IgD-negative memory B cell (primary cell): ENCODE measurements around the gene MALL. TPM values are rescaled to one million over a fixed set of nuclear protein-coding genes. Genes with fewer than 3 reads are reported as not detected.
A peak's percentile ranks its signal among the peaks of the same experiment; 100 is the strongest.
"Not testable (repeated sequence)": the region's sequence is repeated elsewhere in the genome, so short reads cannot be mapped to it uniquely, and the experiment has no call there.

Source experiments
- H3K27ac Mint-ChIP-seq, 3 donors: one replicate each; pipeline ENCODE4 v1.8.0; 2020 to 2022; ENCODE audit warnings: mild to moderate bottlenecking in 3 of 3, mixed read lengths in 3 of 3, moderate library complexity in 1 of 3
- H3K27me3 Mint-ChIP-seq: one replicate; pipeline ENCODE4 v1.8.0; 2021; ENCODE audit warnings: mixed read lengths
- H3K36me3 Mint-ChIP-seq: one replicate; pipeline ENCODE4 v1.8.0; 2020; ENCODE audit warnings: mild to moderate bottlenecking, mixed read lengths
- H3K4me1 Mint-ChIP-seq, 3 donors: one replicate each; pipeline ENCODE4 v1.8.0; 2020 to 2022; ENCODE audit warnings: mixed read lengths in 3 of 3, mild to moderate bottlenecking in 1 of 3
- H3K4me3 Mint-ChIP-seq, 4 donors: one replicate each; pipeline ENCODE4 v1.8.0; 2020 to 2022; ENCODE audit warnings: mild to moderate bottlenecking in 4 of 4, mixed read lengths in 4 of 4, moderate library complexity in 3 of 4
- H3K9me3 Mint-ChIP-seq, 3 donors: one replicate each; pipeline ENCODE4 v1.8.0; 2020 to 2021; ENCODE audit warnings: mixed read lengths in 3 of 3, mild to moderate bottlenecking in 1 of 3
- polyA plus RNA-seq: library from polyadenylated mRNA; unstranded; fragments of 300-500 nt; fragmentation: Illumina TruSeq; gene quantifications from one replicate; pipeline ENCODE4 v1.2.3, GENCODE V29; 2021

The MALL gene
- not detected for polyA plus RNA-seq

- peaks cover 4% of the 10 kb centered on the region for H3K36me3 Mint-ChIP-seq
- H3K4me1 Mint-ChIP-seq, result peaks cover 0 to 3% (median 0%) of the 10 kb centered on the region in 3 donors
- H3K27me3 Mint-ChIP-seq, result peaks cover 29% of the 10 kb centered on the region
- no peak within 1 kb of the TSS for H3K27ac Mint-ChIP-seq
- peaks cover 0 to 3% (median 3%) of the 10 kb centered on the region in 3 donors for H3K9me3 Mint-ChIP-seq
- peak within 1 kb of the TSS in 1 of 4 donors; percentile 67 for H3K4me3 Mint-ChIP-seq
Measured at GRCh38 chr2:110115291-110116032, at the start of gene MALL. Gene MALL (minus strand): TSS chr2:110115822. CDS start chr2:110115792, 30 bp downstream.

DNA sequence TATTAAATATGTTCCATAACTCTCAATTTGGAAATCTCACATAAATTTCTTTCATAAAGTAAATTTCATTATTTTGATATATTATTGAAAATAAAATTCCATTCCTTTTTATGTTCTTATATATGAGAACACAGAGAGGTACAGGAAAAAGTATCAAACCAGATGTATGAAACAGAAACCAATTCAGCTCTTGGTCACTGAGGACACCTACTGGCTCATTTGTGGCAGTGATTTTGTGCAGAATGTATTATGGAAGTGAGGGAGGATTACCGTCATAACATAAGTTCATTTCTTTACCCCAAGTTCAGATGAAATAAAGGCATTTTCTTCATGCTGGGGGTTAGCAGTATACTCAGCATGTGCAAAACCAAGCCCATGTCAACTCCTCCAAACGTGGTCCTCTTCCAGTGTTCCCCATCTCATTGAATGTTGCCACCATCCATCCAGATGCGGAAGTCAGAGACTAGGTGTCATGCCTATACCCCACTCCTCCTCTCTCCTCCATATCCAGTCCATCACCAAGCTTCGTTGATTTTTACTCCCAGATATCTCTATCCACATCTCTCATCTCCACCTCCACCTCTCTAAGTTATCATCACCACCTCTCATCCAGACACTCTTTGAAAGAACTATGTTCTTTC lies 41.7 kb upstream of the MALL start:
- no peak overlapping the region for H3K27ac Mint-ChIP-seq

GRCh38 chr2:110154828-110155227 lies 39.2 kb upstream of the MALL start:
- not testable (repeated sequence) for H3K36me3 Mint-ChIP-seq, H3K27me3 Mint-ChIP-seq, H3K4me1 Mint-ChIP-seq, H3K27ac Mint-ChIP-seq, H3K4me3 Mint-ChIP-seq
- peaks cover 2 to 15% (median 8%) of the 10 kb centered on the region in 3 donors for H3K9me3 Mint-ChIP-seq

More for the DNA sequence above, 41.7 kb upstream of the MALL start:
- Mint-ChIP-seq H3K27me3 (no peaks in the 10 kb centered on the region), H3K4me3 (no peak overlapping the region), H3K4me1 (peaks cover 0 to 7% (median 0%) of the 10 kb centered on the region in 3 donors), H3K9me3 (peaks cover 2 to 15% (median 8%) of the 10 kb centered on the region in 3 donors), H3K36me3 (no peaks in the 10 kb centered on the region)

DNA sequence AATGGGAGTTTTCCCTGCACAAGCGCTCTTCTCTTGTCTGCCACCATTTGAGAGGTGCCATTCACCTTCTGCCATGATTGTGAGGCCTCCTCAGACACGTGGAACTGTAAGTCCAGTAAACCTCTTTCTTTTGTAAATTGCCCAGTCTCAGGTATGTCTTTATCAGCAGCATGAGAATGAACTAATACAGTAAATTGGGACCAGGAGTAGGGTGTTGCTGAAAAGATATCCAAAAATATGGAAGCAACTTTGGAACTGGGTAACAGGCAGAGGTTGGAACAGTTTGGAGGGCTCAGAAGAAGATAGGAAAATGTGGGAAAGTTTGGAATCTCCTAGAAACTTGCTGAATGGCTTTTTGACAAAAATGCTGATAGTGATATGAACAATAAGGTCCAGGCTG lies 38.6 kb upstream of the MALL start:
- H3K27me3 Mint-ChIP-seq, H3K36me3 Mint-ChIP-seq, H3K4me1 Mint-ChIP-seq, H3K27ac Mint-ChIP-seq, H3K4me3 Mint-ChIP-seq: not testable (repeated sequence)
- H3K9me3 Mint-ChIP-seq, result peaks cover 2 to 15% (median 8%) of the 10 kb centered on the region in 3 donors

DNA sequence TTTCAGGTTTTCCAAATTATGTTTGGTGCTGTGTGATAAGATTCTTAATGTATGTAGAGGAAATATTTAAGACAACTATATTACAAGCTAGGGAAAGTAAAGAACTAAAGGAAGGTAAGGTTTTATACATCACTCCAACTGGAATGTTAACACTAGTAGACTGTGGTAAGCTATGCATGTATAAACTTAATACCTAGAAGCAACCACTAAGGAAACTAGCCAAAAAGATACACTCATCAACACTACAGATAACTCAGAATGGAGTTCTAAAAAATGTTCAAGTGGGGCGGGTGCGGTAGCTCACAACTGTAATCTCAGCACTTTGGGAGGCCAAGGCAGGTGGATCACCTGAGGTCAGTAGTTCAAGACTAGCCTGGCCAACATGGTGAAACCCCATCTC lies 37.8 kb upstream of the MALL start:
- no peaks in the 10 kb centered on the region for H3K27me3 Mint-ChIP-seq
- peaks cover 0 to 7% (median 0%) of the 10 kb centered on the region in 3 donors for H3K4me1 Mint-ChIP-seq
- H3K4me3 Mint-ChIP-seq, result no peak overlapping the region
- no peaks in the 10 kb centered on the region for H3K36me3 Mint-ChIP-seq
- H3K27ac Mint-ChIP-seq, result no peak overlapping the region
- H3K9me3 Mint-ChIP-seq, result peaks cover 2 to 15% (median 8%) of the 10 kb centered on the region in 3 donors

GRCh38 chr2:110152943-110153342 lies 37.3 kb upstream of the MALL start:
- Mint-ChIP-seq H3K4me1 (peaks cover 0 to 7% (median 0%) of the 10 kb centered on the region in 3 donors), H3K27me3 (no peaks in the 10 kb centered on the region), H3K36me3 (no peaks in the 10 kb centered on the region), H3K27ac (no peak overlapping the region), H3K9me3 (peaks cover 3 to 15% (median 8%) of the 10 kb centered on the region in 3 donors), H3K4me3 (no peak overlapping the region)

DNA sequence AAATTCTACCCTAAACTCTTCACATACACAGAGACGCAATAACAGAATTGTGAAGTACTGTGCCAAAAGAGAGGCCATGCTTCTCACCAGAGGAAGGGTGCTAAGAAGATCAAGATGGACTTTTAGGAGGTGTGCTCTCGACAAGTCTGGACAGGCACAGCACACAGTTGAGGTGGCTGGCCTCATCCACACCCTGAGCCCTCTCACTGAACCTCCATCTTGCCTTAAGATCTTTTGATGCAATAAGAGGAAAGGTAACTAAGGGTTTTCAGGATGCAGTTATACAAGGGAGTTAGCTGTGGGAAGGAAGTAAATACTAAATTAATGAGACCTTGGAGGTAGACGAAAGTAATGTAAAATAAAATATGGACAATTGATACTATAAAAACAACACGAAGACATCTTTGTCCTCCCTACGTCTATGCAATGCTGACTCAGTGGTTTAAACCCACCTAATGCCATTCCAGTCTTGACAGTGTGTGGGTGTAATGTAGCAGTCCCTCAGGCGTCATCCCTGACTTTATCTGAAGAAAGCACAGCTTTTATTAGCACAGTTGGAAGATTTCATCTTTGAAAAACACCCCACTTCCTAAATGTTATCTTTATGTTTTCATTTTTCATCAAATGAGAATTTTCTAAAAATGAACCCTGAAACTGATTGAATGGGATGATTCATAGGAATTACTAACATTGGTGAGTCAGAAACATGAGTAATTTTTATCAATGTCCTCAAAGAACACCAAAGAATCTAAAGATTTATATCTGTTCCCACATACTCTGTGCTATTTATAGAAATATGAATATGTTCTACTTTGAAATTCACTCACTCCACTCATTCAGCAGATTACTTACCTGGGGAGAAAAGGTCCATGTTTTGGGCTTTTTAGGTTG lies 34.0 kb upstream of the MALL start:
- Mint-ChIP-seq H3K9me3 (peaks cover 1 to 7% (median 5%) of the 10 kb centered on the region in 3 donors), H3K36me3 (peaks cover 2% of the 10 kb centered on the region), H3K27ac (no peak overlapping the region), H3K27me3 (no peaks in the 10 kb centered on the region), H3K4me1 (peaks cover 0 to 2% (median 0%) of the 10 kb centered on the region in 3 donors), H3K4me3 (no peak overlapping the region)

- H3K4me1 Mint-ChIP-seq, result no peaks in the 10 kb centered on the region
- peaks cover 2% of the 10 kb centered on the region for H3K36me3 Mint-ChIP-seq
- H3K4me3 Mint-ChIP-seq, result no peak overlapping the region
- H3K27ac Mint-ChIP-seq, result no peak overlapping the region
- no peaks in the 10 kb centered on the region for H3K27me3 Mint-ChIP-seq
- peaks cover 0 to 1% (median 0%) of the 10 kb centered on the region in 3 donors for H3K9me3 Mint-ChIP-seq
Measured at GRCh38 chr2:110146945-110147332, 31.3 kb upstream of the MALL start.

DNA sequence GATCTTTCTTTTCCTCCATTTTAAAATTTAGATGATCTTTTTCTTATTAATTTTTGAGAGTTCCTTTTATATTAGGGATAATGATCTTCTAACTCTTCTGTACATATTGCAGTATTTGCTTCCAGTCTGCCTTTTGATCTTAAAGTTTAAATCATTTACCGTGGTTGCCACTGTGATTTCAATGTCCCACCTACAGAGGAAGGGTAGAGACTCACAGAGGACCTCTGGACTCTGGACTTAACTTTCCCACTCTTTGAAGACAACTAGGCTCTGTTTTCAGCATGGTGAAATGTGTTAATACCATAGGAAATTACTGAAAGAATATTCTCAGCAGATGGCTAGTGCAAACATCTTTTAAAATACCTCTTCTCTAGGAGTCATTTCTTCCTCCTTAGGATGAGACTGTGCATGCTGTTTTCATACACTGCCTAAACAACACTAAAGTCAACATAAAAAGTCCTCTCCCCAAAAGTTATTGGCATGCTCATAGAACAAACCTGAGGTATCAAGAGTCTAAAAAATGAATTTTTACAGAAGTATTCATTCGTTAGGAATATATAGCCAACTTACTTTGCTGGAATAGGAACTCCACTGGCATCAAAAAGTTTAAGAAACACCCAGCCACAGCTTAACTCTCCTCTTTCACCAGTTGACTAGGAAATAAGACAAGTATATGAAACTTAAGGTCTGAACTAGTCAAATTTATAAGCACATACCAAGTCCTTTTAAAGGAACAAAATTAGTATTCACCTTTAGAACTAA lies 30.7 kb upstream of the MALL start:
- Mint-ChIP-seq H3K4me3 (no peak overlapping the region), H3K36me3 (peaks cover 2% of the 10 kb centered on the region), H3K4me1 (no peaks in the 10 kb centered on the region), H3K27me3 (no peaks in the 10 kb centered on the region), H3K9me3 (peaks cover 0 to 1% (median 0%) of the 10 kb centered on the region in 3 donors), H3K27ac (no peak overlapping the region)

- H3K36me3 Mint-ChIP-seq, result peaks cover 2% of the 10 kb centered on the region
- H3K4me3 Mint-ChIP-seq, result no peak overlapping the region
- no peak overlapping the region for H3K27ac Mint-ChIP-seq
- no peaks in the 10 kb centered on the region for H3K4me1 Mint-ChIP-seq
- no peaks in the 10 kb centered on the region for H3K27me3 Mint-ChIP-seq
- peaks cover 0 to 1% (median 0%) of the 10 kb centered on the region in 3 donors for H3K9me3 Mint-ChIP-seq
Measured at GRCh38 chr2:110143982-110144381, 28.4 kb upstream of the MALL start.

GRCh38 chr2:110140401-110140800 lies 24.8 kb upstream of the MALL start:
- no peaks in the 10 kb centered on the region for H3K27me3 Mint-ChIP-seq
- peaks cover 0 to 3% (median 0%) of the 10 kb centered on the region in 3 donors for H3K9me3 Mint-ChIP-seq
- peaks cover 1% of the 10 kb centered on the region for H3K36me3 Mint-ChIP-seq
- no peak overlapping the region for H3K27ac Mint-ChIP-seq
- no peaks in the 10 kb centered on the region for H3K4me1 Mint-ChIP-seq
- no peak overlapping the region for H3K4me3 Mint-ChIP-seq

GRCh38 chr2:110134025-110134424 lies 18.4 kb upstream of the MALL start:
- H3K27ac Mint-ChIP-seq, result no peak overlapping the region

GRCh38 chr2:110131166-110131565 lies 15.5 kb upstream of the MALL start:
- no peak overlapping the region for H3K27ac Mint-ChIP-seq
- H3K4me3 Mint-ChIP-seq, result no peak overlapping the region
- no peaks in the 10 kb centered on the region for H3K4me1 Mint-ChIP-seq
- peaks cover 1% of the 10 kb centered on the region for H3K27me3 Mint-ChIP-seq
- peaks cover 4 to 17% (median 13%) of the 10 kb centered on the region in 3 donors for H3K9me3 Mint-ChIP-seq
- H3K36me3 Mint-ChIP-seq, result peaks cover 10% of the 10 kb centered on the region

More at GRCh38 chr2:110134025-110134424, 18.4 kb upstream of the MALL start:
- peaks cover 8% of the 10 kb centered on the region for H3K36me3 Mint-ChIP-seq
- no peaks in the 10 kb centered on the region for H3K4me1 Mint-ChIP-seq
- H3K4me3 Mint-ChIP-seq, result no peak overlapping the region
- H3K27me3 Mint-ChIP-seq, result peaks cover 1% of the 10 kb centered on the region
- peaks cover 4 to 18% (median 13%) of the 10 kb centered on the region in 3 donors for H3K9me3 Mint-ChIP-seq

- Mint-ChIP-seq H3K4me3 (no peak overlapping the region), H3K4me1 (no peaks in the 10 kb centered on the region), H3K27ac (no peak overlapping the region), H3K27me3 (peaks cover 1% of the 10 kb centered on the region), H3K36me3 (peaks cover 10% of the 10 kb centered on the region), H3K9me3 (peaks cover 4 to 15% (median 13%) of the 10 kb centered on the region in 3 donors)
Measured at GRCh38 chr2:110130757-110131156, 15.1 kb upstream of the MALL start.
